ENCODE measurements around the gene PLAC9. TPM values are rescaled to one million over a fixed set of nuclear protein-coding genes. Genes with fewer than 3 reads are reported as not detected.
"Not testable (repeated sequence)": the region's sequence is repeated elsewhere in the genome, so short reads cannot be mapped to it uniquely, and the experiment has no call there.

Gene PLAC9
- total and polyA plus RNA-seq, 8 donors = 0.63 to 14.6 (median 3.0) TPM

DNA sequence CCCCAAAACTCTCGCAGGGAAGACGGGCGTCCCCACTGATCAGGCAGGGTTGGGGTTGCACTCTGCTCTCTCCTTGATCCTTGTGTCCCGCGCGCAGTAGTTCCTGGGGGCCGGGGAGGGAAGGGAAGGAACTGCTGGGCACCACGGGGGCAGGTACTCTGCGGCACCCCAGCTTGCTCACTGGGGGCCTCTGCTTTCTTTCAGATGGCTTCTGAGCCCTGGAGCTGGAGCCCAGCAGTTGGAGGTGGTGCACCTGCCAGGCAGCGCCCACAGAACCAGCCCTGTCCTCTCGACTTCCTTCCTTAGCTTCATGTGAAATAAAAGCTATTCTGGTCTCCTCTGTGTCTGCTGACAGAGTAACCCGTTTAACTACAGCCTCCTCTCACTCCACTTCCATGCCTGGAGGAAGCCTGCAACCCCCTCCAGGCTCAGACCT, 12.2 kb downstream of the PLAC9 start:
- Histone ChIP-seq H3K9me3 (no peaks in the 10 kb centered on the region), H3K27ac (no peak overlapping the region), H3K36me3 (no peaks in the 10 kb centered on the region), H3K27me3 (no peaks in the 10 kb centered on the region), H3K4me1 (peaks cover 0 to 9% (median 5%) of the 10 kb centered on the region in 3 donors), H3K4me3 (peak overlapping the region in 1 of 4 donors; percentile 32)
- ATAC-seq = peak; percentile 17 to 35 (median 21)
- FAIRE-seq = no peak
- TF ChIP-seq, protein P1, sequence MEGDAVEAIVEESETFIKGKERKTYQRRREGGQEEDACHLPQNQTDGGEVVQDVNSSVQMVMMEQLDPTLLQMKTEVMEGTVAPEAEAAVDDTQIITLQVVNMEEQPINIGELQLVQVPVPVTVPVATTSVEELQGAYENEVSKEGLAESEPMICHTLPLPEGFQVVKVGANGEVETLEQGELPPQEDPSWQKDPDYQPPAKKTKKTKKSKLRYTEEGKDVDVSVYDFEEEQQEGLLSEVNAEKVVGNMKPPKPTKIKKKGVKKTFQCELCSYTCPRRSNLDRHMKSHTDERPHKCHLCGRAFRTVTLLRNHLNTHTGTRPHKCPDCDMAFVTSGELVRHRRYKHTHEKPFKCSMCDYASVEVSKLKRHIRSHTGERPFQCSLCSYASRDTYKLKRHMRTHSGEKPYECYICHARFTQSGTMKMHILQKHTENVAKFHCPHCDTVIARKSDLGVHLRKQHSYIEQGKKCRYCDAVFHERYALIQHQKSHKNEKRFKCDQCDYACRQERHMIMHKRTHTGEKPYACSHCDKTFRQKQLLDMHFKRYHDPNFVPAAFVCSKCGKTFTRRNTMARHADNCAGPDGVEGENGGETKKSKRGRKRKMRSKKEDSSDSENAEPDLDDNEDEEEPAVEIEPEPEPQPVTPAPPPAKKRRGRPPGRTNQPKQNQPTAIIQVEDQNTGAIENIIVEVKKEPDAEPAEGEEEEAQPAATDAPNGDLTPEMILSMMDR (IDR thresholded peaks at IDR 0.05) = no peak
- DNase-seq = peak in 1 of 6 donors; percentile 57
- WGBS, 2 donors = 5 to 8% methylated on average over 12 of the region's 12 CpGs
- intact Hi-C loops (cut with DNase I) = loop anchor here in 2 of 3 donors (5.0 kb wide), 2 partner anchors 73 to 78 kb away; no protein-coding TSS in a partner anchor

DNA sequence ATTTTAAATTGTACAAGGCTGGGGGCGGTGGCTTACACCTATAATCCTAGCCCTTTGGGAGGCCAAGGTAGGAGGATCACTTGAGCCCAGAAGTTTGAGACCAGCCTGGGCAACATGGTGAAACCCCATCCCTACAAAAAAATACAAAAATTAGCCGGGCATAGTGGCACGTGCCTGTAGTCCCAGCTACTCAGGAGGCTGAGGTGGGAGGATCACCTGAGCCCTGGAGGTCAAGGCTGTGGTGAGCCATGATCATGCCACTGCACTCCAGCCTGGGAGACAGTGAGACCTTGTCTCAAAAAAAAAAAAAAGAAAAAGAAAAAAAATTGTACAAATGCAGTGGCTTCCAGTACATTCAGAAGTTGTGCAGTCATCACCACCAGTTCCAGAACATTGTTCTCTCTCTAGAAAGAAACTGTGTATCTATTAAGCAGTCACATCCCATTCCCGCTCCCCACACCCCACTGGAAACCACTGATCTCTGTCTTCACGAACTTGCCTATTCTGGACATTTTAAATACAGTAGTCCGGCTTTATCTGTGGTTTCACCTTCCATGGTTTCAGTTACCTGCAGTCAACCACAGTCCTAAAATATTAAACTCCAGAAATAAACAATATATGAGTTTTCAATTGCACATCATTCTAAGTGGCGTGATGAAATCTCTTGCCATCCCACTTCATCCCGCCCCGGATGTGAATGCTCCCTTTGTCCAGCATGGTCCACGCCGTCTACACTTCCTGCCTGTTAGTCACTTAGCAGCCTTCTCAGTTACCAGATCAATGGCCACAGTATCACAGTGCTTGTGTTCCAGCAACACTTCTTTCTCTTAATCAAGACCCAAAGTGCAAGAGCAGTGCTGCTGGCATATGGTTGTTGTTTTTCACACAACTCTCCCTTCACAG, 13.1 kb downstream of the PLAC9 start:
- not testable (repeated sequence) for FAIRE-seq

DNA sequence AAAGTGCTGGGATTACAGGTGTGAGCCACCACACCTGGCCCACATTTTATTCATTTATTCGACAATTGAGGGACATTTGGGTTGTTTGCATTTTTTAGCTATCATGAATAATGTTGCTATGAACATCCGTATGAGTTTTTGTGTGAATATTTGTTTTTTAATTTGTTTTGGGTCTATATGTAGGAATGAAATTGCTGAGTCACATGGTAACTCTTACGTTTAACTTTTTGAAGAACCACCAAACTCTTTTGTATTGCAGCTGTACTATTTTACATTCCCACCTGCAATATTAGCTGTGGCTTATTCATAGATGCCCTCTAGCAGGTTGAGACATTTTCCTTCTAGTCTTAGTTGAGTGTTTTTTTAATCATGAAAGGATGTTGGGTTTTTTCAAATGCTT, 14.4 kb downstream of the PLAC9 start:
- H3K9me3 ChIP-seq = no peaks in the 10 kb centered on the region
- 75 to 88% methylated on average over 3 of the region's 3 CpGs for WGBS, 2 donors
- DNase-seq = no peak
- ATAC-seq = no peak
- TF ChIP-seq, protein P1 (IDR thresholded peaks at IDR 0.05) = no peak
- H3K27ac ChIP-seq = no peak overlapping the region
- no peaks in the 10 kb centered on the region for H3K27me3 ChIP-seq
- peaks cover 0 to 9% (median 5%) of the 10 kb centered on the region in 3 donors for H3K4me1 ChIP-seq
- FAIRE-seq = no peak
- no peak overlapping the region for H3K4me3 ChIP-seq
- peaks cover 0 to 17% (median 0%) of the 10 kb centered on the region in 3 donors for H3K36me3 ChIP-seq
- intact Hi-C loops (cut with DNase I) = loop anchor here in 1 of 3 donors (5.0 kb wide), 1 partner anchor 70 kb away; no protein-coding TSS in a partner anchor

More for the DNA sequence above, 13.1 kb downstream of the PLAC9 start:
- 54 to 56% methylated on average over 11 of the region's 11 CpGs for WGBS, 2 donors
- H3K27ac ChIP-seq, ATAC-seq, H3K4me3 ChIP-seq, H3K9me3 ChIP-seq, DNase-seq, H3K4me1 ChIP-seq, H3K27me3 ChIP-seq, H3K36me3 ChIP-seq: not testable (repeated sequence)
- intact Hi-C loops (cut with DNase I) = loop anchor here in 1 of 3 donors (5.0 kb wide), 1 partner anchor 72 kb away; no protein-coding TSS in a partner anchor

DNA sequence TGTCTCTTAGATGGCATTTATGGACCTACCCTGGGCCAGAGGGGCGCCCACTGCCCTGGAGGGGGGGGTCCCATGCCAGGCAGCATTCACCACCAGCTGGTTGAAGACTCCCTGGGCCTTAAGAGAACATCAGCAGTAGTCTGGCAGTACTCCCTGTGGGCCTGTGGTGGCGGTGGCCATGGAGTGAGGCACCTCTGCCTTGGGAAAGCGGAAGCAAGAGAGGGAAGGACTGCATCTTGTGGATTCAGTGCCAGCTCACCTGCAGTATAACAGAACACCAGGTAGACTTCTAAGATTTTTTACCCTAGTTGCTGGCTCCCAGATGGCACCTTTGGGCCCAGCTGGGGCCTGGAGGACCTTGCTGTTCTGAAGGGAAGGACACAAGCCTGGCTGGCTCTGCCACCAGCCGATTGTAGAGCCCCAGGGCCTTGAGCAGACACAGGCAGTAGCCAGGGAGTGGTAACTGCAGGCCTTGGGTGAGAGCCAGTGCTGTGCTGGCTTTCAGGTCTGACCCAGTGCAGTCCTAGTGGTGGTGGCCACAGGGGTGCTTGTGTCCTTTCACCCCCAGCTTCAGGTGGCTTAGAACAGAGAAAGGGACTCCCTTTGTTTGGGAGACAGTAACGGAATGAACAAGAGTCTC, 15.8 kb downstream of the PLAC9 start:
- WGBS, 2 donors = 68 to 82% methylated on average over 4 to 5 of the region's 5 CpGs
- DNase-seq = no peak

More for the DNA sequence above, 15.8 kb downstream of the PLAC9 start:
- Histone ChIP-seq H3K4me3 (no peak overlapping the region), H3K4me1 (peaks cover 0 to 9% (median 5%) of the 10 kb centered on the region in 3 donors), H3K27me3 (no peaks in the 10 kb centered on the region), H3K9me3 (no peaks in the 10 kb centered on the region), H3K36me3 (peaks cover 0 to 28% (median 7%) of the 10 kb centered on the region in 3 donors), H3K27ac (no peak overlapping the region)
- ATAC-seq = no peak
- no peak for FAIRE-seq
- TF ChIP-seq, protein P1 (IDR thresholded peaks at IDR 0.05) = no peak
- intact Hi-C loops (cut with DNase I) = loop anchor here in 1 of 3 donors (5.0 kb wide), 1 partner anchor 69 kb away; no protein-coding TSS in a partner anchor
